Heart left ventricle (tissue), 16 donors: ENCODE measurements around the gene ETFB. TPM values are rescaled to one million over a fixed set of nuclear protein-coding genes. Genes with fewer than 3 reads are reported as not detected.

Source experiments
- ATAC-seq, 4 donors: fragments of 200-7000 bp; cut with Tn5 transposase; one replicate each; pipeline ENCODE4 v1.9.1; 2020 to 2022; ENCODE audit warnings: moderate library complexity in 4 of 4, mild to moderate bottlenecking in 3 of 4, moderate number of reproducible peaks in 1 of 4
- DNase-seq, 5 donors: peaks; one replicate each; pipeline ENCODE4 v3.0.0-alpha.2; 2020
- H3K27ac ChIP-seq, 12 donors: fragments of 200-600 bp; sonication (generic) in 4 of 12; one replicate each; pipeline versions ENCODE4 v1.5.0 to v1.8.0; 2016 to 2022; ENCODE audit warnings: mild to moderate bottlenecking in 2 of 12
- H3K27me3 ChIP-seq, 9 donors: fragments of 200-600 bp; sonication (generic) in 2 of 9; one replicate each; pipeline versions ENCODE4 v1.5.1 to v1.8.0; 2016 to 2022; ENCODE audit warnings: mild to moderate bottlenecking in 3 of 9
- H3K36me3 ChIP-seq, 9 donors: fragments of 200-600 bp; sonication (generic) in 2 of 9; one replicate each; pipeline versions ENCODE4 v1.5.0 to v1.8.0; 2018 to 2022; ENCODE audit warnings: mild to moderate bottlenecking in 2 of 9
- H3K4me1 ChIP-seq, 12 donors: fragments of 200-600 bp; sonication (generic) in 4 of 12; one replicate each; pipeline versions ENCODE4 v1.5.0 to v1.8.0; 2016 to 2022; ENCODE audit warnings: mild to moderate bottlenecking in 3 of 12
- H3K4me3 ChIP-seq, 12 donors: fragments of 200-600 bp; sonication (generic) in 4 of 12; one replicate each; pipeline versions ENCODE4 v1.5.0 to v1.8.0; 2017 to 2022; ENCODE audit warnings: mild to moderate bottlenecking in 9 of 12, moderate library complexity in 4 of 12
- H3K9me3 ChIP-seq, 12 donors: fragments of 200-600 bp; sonication (generic) in 4 of 12; one replicate each; pipeline versions ENCODE4 v1.5.0 to v1.8.0; 2016 to 2022; ENCODE audit warnings: mild to moderate bottlenecking in 1 of 12
- POLR2A ChIP-seq, 2 donors: fragments of 450-650 bp; IDR thresholded peaks; one replicate each; pipeline ENCODE4 v1.6.1; 2017; ENCODE audit warnings: antibody characterized with exemption in 2 of 2, mild to moderate bottlenecking in 2 of 2, moderate library complexity in 2 of 2
- WGBS, 4 donors: extraction: QIAGEN DNeasy Blood & Tissue Kit in 2 of 4; methylation state at CpG; one replicate each; pipeline versions ENCODE4 v1.1.5 to v1.1.7; 2013 to 2018; 5-methylcytosine and 5-hydroxymethylcytosine counted together
- intact Hi-C, 10 donors: fragments of 100-400 bp; cut with DNase I; formaldehyde crosslinking; loops; one replicate each; pipeline versions ENCODE4 v1.11.1 to v1.14.2; 2022
- polyA plus RNA-seq, 2 donors: library from polyadenylated mRNA; stranded (reverse); fragments of 200-250 nt; gene quantifications; one replicate each; pipeline ENCODE4 v1.2.3, GENCODE V29; 2013
- total RNA-seq, 9 donors: library from RNA; depleted of rRNA in 2 of 9; stranded (reverse); fragments of >200 nt in 2 of 9; fragmentation: NEBNext Ultra II Directional in 3 of 9; extraction: Animal tissue kit (Norgen Biotek cat#: 25700) in 3 of 9; gene quantifications; one replicate each; pipeline versions ENCODE4 v1.1.0 to v1.2.4, GENCODE V29; 2016 to 2023
- TF ChIP-seq, protein P1 (sequence below), 12 donors: fragments of 200-600 bp; sonication (generic) in 4 of 12; IDR thresholded peaks; one replicate each; pipeline versions ENCODE4 v1.5.0 to v1.8.0; 2018 to 2022; ENCODE audit warnings: antibody characterized with exemption in 12 of 12, mild to moderate bottlenecking in 5 of 12
- donor health status: ischemic (EF 13 %, LVEDD 7.1; RV severe dilation, severe dysfunction).
- donor health status: healthy with polysubstance abuse.
- donor health status: DM: no; HTN: yes; CAD: no.
- donor health status: DM: no; HTN: no; CAD: no.
- donor health status: ischemic (EF 25% LVEDD 6.9; RV normal size, moderate dysfunction).
- donor health status: ischemic (EF 25% LVEDD 5.7; RV mildly dilated, moderate dysfunction).
- donor health status: healthy.
- donor health status: DM: yes; HTN: yes; CAD: no.
- donor health status: ischemic (EF 35%, LVEDD 5.7; RV mildly dilated, moderate dysfunction).
- donor health status: nonischemic (EF 11% LVEDD 7.7; RV severe dilation, severe dysfunction).
- donor health status: DM: yes; HTN: yes; CAD: no.
- donor health status: PGD.
- donor health status: ischemic (EF 29% LVEDD 5.4; RV normal size, mild dysfunction).
- donor health status: nonischemic (EF 23%, LVEDD 6.1; RV moderate dilation, normal function).

ETFB gene
- total and polyA plus RNA-seq, 11 donors = 206 to 835 (median 301) TPM

DNA sequence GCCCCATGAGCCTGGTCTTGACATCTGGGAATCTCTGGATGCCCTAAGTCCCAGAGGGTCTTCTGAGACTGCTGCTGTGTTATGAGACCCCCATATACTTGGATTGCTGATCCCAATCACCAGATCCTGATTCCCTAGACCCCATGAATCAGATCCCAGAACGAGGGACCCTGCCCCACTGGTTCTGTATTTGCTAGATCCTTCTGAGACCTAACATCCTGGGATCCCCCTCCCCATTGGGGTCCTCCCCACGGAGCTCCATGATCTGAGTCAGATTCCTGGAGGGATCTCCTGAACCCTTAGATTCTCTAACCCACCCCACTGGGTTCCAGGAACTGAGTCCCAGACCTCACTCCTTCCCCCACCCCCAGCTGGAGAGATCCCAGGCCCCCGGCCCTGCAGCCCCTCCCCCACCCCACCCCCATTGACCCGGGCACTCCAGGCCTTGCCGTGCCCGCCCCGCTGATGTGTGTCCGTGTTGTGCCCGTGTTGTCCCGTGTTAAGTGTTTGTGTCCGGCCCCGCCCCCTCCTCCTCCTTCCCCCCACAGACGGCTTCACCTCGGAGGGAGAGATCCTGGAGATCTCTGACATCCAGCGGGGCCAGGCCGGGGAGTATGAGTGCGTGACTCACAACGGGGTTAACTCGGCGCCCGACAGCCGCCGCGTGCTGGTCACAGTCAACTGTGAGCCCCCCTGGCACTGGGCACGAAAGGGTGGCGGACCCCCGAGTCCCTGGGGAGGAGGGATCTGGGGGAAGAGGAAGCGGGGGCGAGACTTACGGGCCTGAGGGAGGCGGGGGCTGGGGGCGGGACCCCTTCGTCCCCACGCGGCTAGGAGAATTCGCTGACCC is 39.7 kb downstream of the ETFB start:
- WGBS, 4 donors = 12 to 22% (median 14%) methylated on average over 14 to 36 of the region's 36 CpGs
- intact Hi-C loops = no loop called here
- Histone ChIP-seq H3K27ac (no peak overlapping the region), H3K27me3 (peaks cover 24 to 72% (median 46%) of the 10 kb centered on the region in 9 donors), H3K9me3 (peaks cover 0 to 5% (median 0%) of the 10 kb centered on the region in 12 donors), H3K4me1 (peaks cover 0 to 17% (median 4%) of the 10 kb centered on the region in 12 donors), H3K4me3 (no peak overlapping the region), H3K36me3 (no peaks in the 10 kb centered on the region)
- no peak for TF ChIP-seq POLR2A (IDR thresholded peaks at IDR 0.05)
- TF ChIP-seq, protein P1, sequence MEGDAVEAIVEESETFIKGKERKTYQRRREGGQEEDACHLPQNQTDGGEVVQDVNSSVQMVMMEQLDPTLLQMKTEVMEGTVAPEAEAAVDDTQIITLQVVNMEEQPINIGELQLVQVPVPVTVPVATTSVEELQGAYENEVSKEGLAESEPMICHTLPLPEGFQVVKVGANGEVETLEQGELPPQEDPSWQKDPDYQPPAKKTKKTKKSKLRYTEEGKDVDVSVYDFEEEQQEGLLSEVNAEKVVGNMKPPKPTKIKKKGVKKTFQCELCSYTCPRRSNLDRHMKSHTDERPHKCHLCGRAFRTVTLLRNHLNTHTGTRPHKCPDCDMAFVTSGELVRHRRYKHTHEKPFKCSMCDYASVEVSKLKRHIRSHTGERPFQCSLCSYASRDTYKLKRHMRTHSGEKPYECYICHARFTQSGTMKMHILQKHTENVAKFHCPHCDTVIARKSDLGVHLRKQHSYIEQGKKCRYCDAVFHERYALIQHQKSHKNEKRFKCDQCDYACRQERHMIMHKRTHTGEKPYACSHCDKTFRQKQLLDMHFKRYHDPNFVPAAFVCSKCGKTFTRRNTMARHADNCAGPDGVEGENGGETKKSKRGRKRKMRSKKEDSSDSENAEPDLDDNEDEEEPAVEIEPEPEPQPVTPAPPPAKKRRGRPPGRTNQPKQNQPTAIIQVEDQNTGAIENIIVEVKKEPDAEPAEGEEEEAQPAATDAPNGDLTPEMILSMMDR (IDR thresholded peaks at IDR 0.05) = no peak
- DNase-seq (no peak), ATAC-seq (no peak)

DNA sequence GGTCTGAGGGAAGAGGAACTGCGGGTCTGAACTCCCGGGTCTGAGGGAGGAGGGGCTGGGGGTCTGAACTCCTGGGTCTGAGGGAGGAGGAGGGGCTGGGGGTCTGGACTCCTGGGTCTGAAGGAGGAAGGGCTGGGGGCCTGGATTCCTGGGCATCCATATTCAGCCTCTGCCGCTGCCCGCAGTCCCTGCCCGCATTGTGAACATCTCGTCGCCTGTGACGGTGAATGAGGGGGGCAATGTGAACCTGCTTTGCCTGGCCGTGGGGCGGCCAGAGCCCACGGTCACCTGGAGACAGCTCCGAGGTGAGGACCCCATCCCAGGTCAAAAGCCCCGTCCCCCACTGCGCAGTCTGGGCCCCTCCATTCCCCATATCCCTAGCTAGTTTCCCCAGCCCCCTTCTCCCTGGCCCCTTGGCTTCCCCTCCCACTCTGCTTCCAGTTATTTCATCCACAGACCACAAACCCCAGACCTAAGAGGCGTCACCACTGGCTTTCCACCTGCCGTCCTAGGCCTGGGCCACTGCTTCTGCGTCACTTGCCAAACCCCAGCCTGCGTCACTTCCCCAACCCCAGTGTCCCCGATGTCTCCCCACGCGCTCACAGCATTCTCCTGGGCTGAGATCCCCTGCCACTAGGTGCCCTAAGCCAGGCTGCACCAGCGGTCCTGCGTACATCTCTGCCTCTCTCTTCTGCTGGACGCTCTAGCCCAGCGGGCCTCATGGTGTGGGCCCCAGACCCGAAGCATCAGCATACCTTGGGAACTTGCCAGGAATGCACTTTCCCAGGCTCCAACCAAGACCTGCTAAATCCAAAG is 40.8 kb downstream of the ETFB start:
- H3K4me3 ChIP-seq = no peak overlapping the region
- 74 to 78% (median 75%) methylated on average over 25 to 26 of the region's 26 CpGs for WGBS, 4 donors
- ATAC-seq (no peak), DNase-seq (no peak)
- intact Hi-C loops = no loop called here
- H3K27ac ChIP-seq = no peak overlapping the region
- H3K27me3 ChIP-seq = peaks cover 24 to 64% (median 46%) of the 10 kb centered on the region in 9 donors
- H3K4me1 ChIP-seq = peaks cover 0 to 17% (median 4%) of the 10 kb centered on the region in 12 donors
- TF ChIP-seq, protein P1 (IDR thresholded peaks at IDR 0.05) = no peak
- TF ChIP-seq POLR2A (IDR thresholded peaks at IDR 0.05) = no peak
- no peaks in the 10 kb centered on the region for H3K9me3 ChIP-seq
- no peaks in the 10 kb centered on the region for H3K36me3 ChIP-seq

DNA sequence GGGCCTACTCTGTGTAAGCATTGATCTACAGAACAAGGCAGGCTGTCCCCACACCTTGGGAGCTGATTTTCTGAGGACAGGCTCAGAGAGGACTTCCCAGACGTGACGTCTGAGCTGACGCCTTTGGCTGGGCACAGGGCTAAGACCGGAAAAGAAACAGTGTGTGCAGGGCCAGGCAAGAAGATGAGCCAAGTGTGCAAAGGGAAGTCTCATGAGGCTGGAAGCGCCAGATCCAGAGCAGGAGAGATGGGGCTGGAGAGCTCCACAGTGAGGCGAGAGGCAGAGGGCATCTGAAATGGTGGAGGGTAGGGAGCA is 42.1 kb downstream of the ETFB start:
- no peak for DNase-seq
- H3K9me3 ChIP-seq = no peaks in the 10 kb centered on the region
- H3K27ac ChIP-seq = no peak overlapping the region
- TF ChIP-seq, protein P1 (IDR thresholded peaks at IDR 0.05) = no peak
- no peak for TF ChIP-seq POLR2A (IDR thresholded peaks at IDR 0.05)
- H3K36me3 ChIP-seq = no peaks in the 10 kb centered on the region
- H3K27me3 ChIP-seq = peaks cover 20 to 57% (median 34%) of the 10 kb centered on the region in 9 donors
- WGBS, 4 donors = 63 to 73% (median 69%) methylated on average over 6 of the region's 6 CpGs
- H3K4me1 ChIP-seq = peaks cover 0 to 17% (median 4%) of the 10 kb centered on the region in 12 donors
- H3K4me3 ChIP-seq = no peak overlapping the region
- ATAC-seq = no peak
- intact Hi-C loops = no loop called here
